Measurements from ENCODE around the gene LRP10. TPM values are rescaled to one million over a fixed set of nuclear protein-coding genes. Genes with fewer than 3 reads are reported as not detected.

The LRP10 gene
- polyA plus RNA-seq, 1 donor from 2014 or later: 0.22 TPM

GRCh38 chr14:22920697-22921096 lies 49.2 kb downstream of the LRP10 start:
- H3K27ac ChIP-seq (ENCODE audit: low read length): no peak overlapping the region
- no peaks in the 10 kb centered on the region for H3K9me2 ChIP-seq (ENCODE audit: insufficient read depth, low read length)
- H2AFZ ChIP-seq (ENCODE audit: low read depth, low read length): no peak overlapping the region
- H3K27me3 ChIP-seq (ENCODE audit: insufficient read depth, low read depth, low read length): no peaks in the 10 kb centered on the region
- TF ChIP-seq TAF1 (IDR thresholded peaks at IDR 0.05; ENCODE audit: low read depth) (no peak), MXI1 (conservative IDR thresholded peaks at IDR 0.05; ENCODE audit: poor library complexity, severe bottlenecking) (no peak), POLR2AphosphoS5 (IDR thresholded peaks at IDR 0.05) (no peak), REST (IDR thresholded peaks at IDR 0.05; ENCODE audit: borderline replicate concordance) (no peak), EZH2 (IDR thresholded peaks at IDR 0.05; ENCODE audit: borderline replicate concordance, insufficient read depth, low read length, poor library complexity, severe bottlenecking) (no peak), SMC3 (conservative IDR thresholded peaks at IDR 0.05; ENCODE audit: poor library complexity) (no peak), EP300 (conservative IDR thresholded peaks at IDR 0.05; ENCODE audit: poor library complexity, severe bottlenecking) (no peak), RAD21 (conservative IDR thresholded peaks at IDR 0.05) (no peak)
- TF ChIP-seq, protein P1, sequence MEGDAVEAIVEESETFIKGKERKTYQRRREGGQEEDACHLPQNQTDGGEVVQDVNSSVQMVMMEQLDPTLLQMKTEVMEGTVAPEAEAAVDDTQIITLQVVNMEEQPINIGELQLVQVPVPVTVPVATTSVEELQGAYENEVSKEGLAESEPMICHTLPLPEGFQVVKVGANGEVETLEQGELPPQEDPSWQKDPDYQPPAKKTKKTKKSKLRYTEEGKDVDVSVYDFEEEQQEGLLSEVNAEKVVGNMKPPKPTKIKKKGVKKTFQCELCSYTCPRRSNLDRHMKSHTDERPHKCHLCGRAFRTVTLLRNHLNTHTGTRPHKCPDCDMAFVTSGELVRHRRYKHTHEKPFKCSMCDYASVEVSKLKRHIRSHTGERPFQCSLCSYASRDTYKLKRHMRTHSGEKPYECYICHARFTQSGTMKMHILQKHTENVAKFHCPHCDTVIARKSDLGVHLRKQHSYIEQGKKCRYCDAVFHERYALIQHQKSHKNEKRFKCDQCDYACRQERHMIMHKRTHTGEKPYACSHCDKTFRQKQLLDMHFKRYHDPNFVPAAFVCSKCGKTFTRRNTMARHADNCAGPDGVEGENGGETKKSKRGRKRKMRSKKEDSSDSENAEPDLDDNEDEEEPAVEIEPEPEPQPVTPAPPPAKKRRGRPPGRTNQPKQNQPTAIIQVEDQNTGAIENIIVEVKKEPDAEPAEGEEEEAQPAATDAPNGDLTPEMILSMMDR (IDR thresholded peaks at IDR 0.05; ENCODE audit: poor library complexity, severe bottlenecking): no peak
- peaks cover 25% of the 10 kb centered on the region for H3K79me2 ChIP-seq (replicated peaks; ENCODE audit: insufficient read depth, low read length)
- H3K9me3 ChIP-seq (ENCODE audit: low read length): no peaks in the 10 kb centered on the region
- H3F3A ChIP-seq (ENCODE audit: insufficient read depth, low read length, poor library complexity, severe bottlenecking): no peaks in the 10 kb centered on the region
- H3K4me3 ChIP-seq (ENCODE audit: low read length): no peak overlapping the region
- H3K9ac ChIP-seq (ENCODE audit: low read length): no peak overlapping the region
- no peaks in the 10 kb centered on the region for H3K36me3 ChIP-seq (ENCODE audit: insufficient read depth, low read length)
- H3K4me2 ChIP-seq (ENCODE audit: low read length): no peak overlapping the region
- no peaks in the 10 kb centered on the region for H4K20me1 ChIP-seq (ENCODE audit: insufficient read depth)

- Histone ChIP-seq H3K36me3 (ENCODE audit: insufficient read depth, low read length) (no peaks in the 10 kb centered on the region), H4K20me1 (ENCODE audit: insufficient read depth) (no peaks in the 10 kb centered on the region), H3K4me3 (ENCODE audit: low read length) (no peak overlapping the region), H3K79me2 (replicated peaks; ENCODE audit: insufficient read depth, low read length) (peaks cover 11% of the 10 kb centered on the region), H3K9me3 (ENCODE audit: low read length) (no peaks in the 10 kb centered on the region), H3K9me2 (ENCODE audit: insufficient read depth, low read length) (no peaks in the 10 kb centered on the region), H3K27ac (ENCODE audit: low read length) (no peak overlapping the region), H3K27me3 (ENCODE audit: insufficient read depth, low read depth, low read length) (no peaks in the 10 kb centered on the region), H2AFZ (ENCODE audit: low read depth, low read length) (no peak overlapping the region), H3K4me2 (ENCODE audit: low read length) (no peak overlapping the region), H3F3A (ENCODE audit: insufficient read depth, low read length, poor library complexity, severe bottlenecking) (no peaks in the 10 kb centered on the region), H3K9ac (ENCODE audit: low read length) (no peak overlapping the region)
- TF ChIP-seq EZH2 (IDR thresholded peaks at IDR 0.05; ENCODE audit: borderline replicate concordance, insufficient read depth, low read length, poor library complexity, severe bottlenecking): no peak
- no peak for TF ChIP-seq SMC3 (conservative IDR thresholded peaks at IDR 0.05; ENCODE audit: poor library complexity)
- TF ChIP-seq EP300 (conservative IDR thresholded peaks at IDR 0.05; ENCODE audit: poor library complexity, severe bottlenecking): no peak
- no peak for TF ChIP-seq RAD21 (conservative IDR thresholded peaks at IDR 0.05)
- TF ChIP-seq MXI1 (conservative IDR thresholded peaks at IDR 0.05; ENCODE audit: poor library complexity, severe bottlenecking): no peak
- TF ChIP-seq TAF1 (IDR thresholded peaks at IDR 0.05; ENCODE audit: low read depth): no peak
- TF ChIP-seq, protein P1 (IDR thresholded peaks at IDR 0.05; ENCODE audit: poor library complexity, severe bottlenecking): no peak
- TF ChIP-seq POLR2AphosphoS5 (IDR thresholded peaks at IDR 0.05): no peak
- TF ChIP-seq REST (IDR thresholded peaks at IDR 0.05; ENCODE audit: borderline replicate concordance): no peak
These were observed 50.8 kb downstream of the LRP10 start for GRCh38 chr14:22922294-22922693.

All from neural cell (in vitro differentiated cells).